SU-DHL-6 (cell line): Measurements from ENCODE around the gene NLGN1.

Experiments
- EZH2phosphoT487 ChIP-seq: fragments of 200-600 bp; sonication (generic), shearing (Covaris generic); conservative IDR thresholded peaks from 2 replicates; pipeline ENCODE4 v1.6.1; 2018; ENCODE audit warnings: mild to moderate bottlenecking, antibody characterized with exemption, low read length, moderate library complexity, mixed read lengths
- TF ChIP-seq, protein P1 (sequence below): fragments of 200-600 bp; sonication (generic); IDR thresholded peaks from one replicate; pipeline ENCODE4 v1.5.1; 2017; ENCODE audit warnings: antibody characterized with exemption, mild to moderate bottlenecking, low read length, moderate library complexity; ENCODE audit not compliant: insufficient read depth, poor library complexity, severe bottlenecking

DNA sequence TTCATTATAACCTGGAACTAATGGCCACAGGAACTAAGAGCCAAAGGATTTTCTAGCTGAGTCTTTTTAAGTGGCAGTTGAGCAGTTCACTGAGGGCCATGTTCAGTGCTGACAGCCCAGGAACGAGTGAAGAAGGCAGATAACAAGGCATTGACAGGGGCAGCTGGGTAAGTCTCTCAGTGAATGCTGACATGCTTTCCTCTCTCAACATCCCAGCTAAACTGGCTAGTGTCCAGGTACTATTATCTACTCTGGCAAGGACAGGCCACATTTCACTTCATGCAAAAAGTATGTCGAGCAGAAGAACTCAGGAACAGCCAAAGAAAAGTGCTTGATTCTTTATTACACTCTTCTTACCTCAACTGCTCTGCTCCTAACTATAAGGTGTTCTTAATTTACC lies 515.9 kb downstream of the NLGN1 start:
- TF ChIP-seq, protein P1, sequence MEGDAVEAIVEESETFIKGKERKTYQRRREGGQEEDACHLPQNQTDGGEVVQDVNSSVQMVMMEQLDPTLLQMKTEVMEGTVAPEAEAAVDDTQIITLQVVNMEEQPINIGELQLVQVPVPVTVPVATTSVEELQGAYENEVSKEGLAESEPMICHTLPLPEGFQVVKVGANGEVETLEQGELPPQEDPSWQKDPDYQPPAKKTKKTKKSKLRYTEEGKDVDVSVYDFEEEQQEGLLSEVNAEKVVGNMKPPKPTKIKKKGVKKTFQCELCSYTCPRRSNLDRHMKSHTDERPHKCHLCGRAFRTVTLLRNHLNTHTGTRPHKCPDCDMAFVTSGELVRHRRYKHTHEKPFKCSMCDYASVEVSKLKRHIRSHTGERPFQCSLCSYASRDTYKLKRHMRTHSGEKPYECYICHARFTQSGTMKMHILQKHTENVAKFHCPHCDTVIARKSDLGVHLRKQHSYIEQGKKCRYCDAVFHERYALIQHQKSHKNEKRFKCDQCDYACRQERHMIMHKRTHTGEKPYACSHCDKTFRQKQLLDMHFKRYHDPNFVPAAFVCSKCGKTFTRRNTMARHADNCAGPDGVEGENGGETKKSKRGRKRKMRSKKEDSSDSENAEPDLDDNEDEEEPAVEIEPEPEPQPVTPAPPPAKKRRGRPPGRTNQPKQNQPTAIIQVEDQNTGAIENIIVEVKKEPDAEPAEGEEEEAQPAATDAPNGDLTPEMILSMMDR: no peak
- TF ChIP-seq EZH2phosphoT487: no peak
